HFFc6 (cell line): ENCODE measurements around the gene SLC6A18. TPM values are rescaled to one million over a fixed set of nuclear protein-coding genes. Genes with fewer than 3 reads are reported as not detected.

ENCODE experiments used
- DNase-seq: peaks from one replicate; pipeline ENCODE4 v3.0.0-alpha.2; 2018
- H3K27ac Mint-ChIP-seq: 2 replicates; pipeline ENCODE4 v1.8.0; 2020; ENCODE audit warnings: mild to moderate bottlenecking, mixed read lengths
- H3K27me3 Mint-ChIP-seq: 2 replicates; pipeline ENCODE4 v1.8.0; 2021; ENCODE audit warnings: mild to moderate bottlenecking, moderate library complexity, mixed read lengths; ENCODE audit not compliant: insufficient read depth
- H3K36me3 Mint-ChIP-seq: 2 replicates; pipeline ENCODE4 v1.8.0; 2021; ENCODE audit warnings: low read depth, mixed read lengths
- H3K4me1 Mint-ChIP-seq: 2 replicates; pipeline ENCODE4 v1.8.0; 2020; ENCODE audit warnings: low read depth, mixed read lengths
- H3K4me3 Mint-ChIP-seq: 2 replicates; pipeline ENCODE4 v1.8.0; 2020; ENCODE audit warnings: mild to moderate bottlenecking, moderate library complexity, mixed read lengths
- H3K9me3 Mint-ChIP-seq: 2 replicates; pipeline ENCODE4 v1.8.0; 2020; ENCODE audit warnings: mild to moderate bottlenecking, mixed read lengths
- total RNA-seq, 6 experiments: library from RNA; stranded (reverse); fragmentation: NEBNext Ultra II Directional; extraction: Animal tissue kit (Norgen Biotek cat#: 25700); gene quantifications; 2 replicates in 1 of 6; 3 replicates in 5 of 6; pipeline ENCODE4 v1.2.3, GENCODE V29; 2021
- TF ChIP-seq, protein P1 (sequence below): fragments of 200-600 bp; sonication (generic); IDR thresholded peaks from 2 replicates; pipeline ENCODE4 v1.5.0; 2021; ENCODE audit warnings: antibody characterized with exemption, mild to moderate bottlenecking

SLC6A18 gene
- total RNA-seq, 6 experiments from 2014 or later, result not detected

GRCh38 chr5:1182360-1182632, 42.9 kb upstream of the SLC6A18 start:
- Mint-ChIP-seq H3K27ac (no peak overlapping the region), H3K36me3 (no peaks in the 10 kb centered on the region), H3K4me1 (no peaks in the 10 kb centered on the region), H3K27me3 (peaks cover 9% of the 10 kb centered on the region), H3K4me3 (no peak overlapping the region), H3K9me3 (no peaks in the 10 kb centered on the region)
- TF ChIP-seq, protein P1, sequence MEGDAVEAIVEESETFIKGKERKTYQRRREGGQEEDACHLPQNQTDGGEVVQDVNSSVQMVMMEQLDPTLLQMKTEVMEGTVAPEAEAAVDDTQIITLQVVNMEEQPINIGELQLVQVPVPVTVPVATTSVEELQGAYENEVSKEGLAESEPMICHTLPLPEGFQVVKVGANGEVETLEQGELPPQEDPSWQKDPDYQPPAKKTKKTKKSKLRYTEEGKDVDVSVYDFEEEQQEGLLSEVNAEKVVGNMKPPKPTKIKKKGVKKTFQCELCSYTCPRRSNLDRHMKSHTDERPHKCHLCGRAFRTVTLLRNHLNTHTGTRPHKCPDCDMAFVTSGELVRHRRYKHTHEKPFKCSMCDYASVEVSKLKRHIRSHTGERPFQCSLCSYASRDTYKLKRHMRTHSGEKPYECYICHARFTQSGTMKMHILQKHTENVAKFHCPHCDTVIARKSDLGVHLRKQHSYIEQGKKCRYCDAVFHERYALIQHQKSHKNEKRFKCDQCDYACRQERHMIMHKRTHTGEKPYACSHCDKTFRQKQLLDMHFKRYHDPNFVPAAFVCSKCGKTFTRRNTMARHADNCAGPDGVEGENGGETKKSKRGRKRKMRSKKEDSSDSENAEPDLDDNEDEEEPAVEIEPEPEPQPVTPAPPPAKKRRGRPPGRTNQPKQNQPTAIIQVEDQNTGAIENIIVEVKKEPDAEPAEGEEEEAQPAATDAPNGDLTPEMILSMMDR, result no peak
- no peak for DNase-seq

DNA sequence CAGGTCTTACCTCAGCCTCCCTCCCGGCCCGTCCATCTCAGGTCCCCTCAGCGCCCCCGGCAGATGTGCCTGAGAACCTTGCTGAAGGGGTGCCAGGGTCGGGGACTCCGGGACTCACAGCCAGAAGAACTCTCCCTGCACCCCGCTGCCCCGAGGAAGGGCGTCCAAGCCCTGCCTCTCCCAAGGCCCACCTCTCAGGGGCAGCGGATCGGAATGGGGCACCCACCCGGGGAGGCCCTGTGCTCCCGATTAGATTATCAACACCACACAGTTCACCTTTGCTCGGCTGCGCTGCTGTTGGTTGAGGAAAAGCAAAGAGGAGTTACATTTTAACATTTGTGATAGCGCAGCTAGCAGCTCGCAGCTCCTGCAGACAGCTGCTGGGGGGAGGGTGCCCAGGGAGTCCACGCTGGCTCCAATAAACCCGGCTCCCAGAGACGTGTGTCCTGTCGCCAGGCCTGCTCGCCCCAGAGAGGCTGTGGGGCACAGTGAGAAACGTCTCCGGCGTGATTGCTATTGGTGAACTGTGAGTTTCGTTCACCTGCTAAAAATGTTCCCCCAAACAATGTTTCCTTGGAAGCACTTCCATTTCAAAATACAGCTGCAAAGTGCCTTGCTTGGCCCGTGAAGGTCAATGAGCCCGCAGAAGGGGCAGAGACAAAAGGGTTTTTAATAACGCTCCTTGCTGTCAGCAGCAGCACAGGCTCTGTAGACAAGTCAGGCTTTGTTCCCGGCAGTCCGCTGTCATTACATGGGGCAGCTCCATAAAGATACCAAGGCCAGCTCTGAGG, 42.4 kb upstream of the SLC6A18 start:
- no peak overlapping the region for H3K27ac Mint-ChIP-seq
- H3K9me3 Mint-ChIP-seq, result no peaks in the 10 kb centered on the region
- H3K36me3 Mint-ChIP-seq, result no peaks in the 10 kb centered on the region
- H3K27me3 Mint-ChIP-seq, result peaks cover 9% of the 10 kb centered on the region
- no peak overlapping the region for H3K4me3 Mint-ChIP-seq
- no peaks in the 10 kb centered on the region for H3K4me1 Mint-ChIP-seq
- TF ChIP-seq, protein P1, result no peak
- DNase-seq, result no peak

DNA sequence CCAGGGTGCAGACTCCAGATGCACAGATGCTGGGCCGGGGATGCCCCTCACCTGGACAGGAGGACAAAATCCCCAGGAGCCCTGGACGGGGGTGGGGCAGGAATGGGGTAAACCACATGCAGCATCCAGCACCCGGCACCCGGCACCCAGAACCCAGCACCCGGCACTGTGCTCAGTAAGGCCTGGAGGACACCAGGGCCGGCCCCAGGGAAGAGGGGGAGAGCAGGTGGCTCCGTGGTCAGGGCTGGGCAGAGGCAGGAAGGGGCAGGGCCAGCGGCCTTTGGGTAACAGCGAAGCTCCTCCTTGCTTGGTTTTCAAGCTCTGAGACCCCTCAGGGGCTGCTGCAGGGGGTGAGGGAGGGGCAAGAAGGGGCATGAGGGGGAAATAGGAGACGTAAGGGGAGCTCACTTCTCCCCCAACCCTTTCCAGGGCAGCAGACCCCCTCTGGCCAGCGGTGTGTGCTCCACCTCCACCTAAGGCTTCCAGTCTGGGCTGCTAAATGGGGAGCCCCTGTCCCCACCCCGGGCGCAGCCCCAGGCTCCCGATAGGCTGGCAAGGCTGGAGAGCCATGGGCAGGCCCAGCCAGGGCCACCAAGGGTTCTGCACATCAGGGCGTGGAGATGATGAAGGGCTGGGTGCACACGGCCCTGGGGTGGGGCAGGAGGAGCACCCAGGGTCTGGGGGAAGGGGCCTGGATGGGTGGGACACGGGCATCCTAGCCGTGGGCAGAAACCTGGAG, 41.6 kb upstream of the SLC6A18 start:
- TF ChIP-seq, protein P1, result no peak
- H3K4me1 Mint-ChIP-seq, result no peaks in the 10 kb centered on the region
- no peak overlapping the region for H3K27ac Mint-ChIP-seq
- no peak for DNase-seq
- no peaks in the 10 kb centered on the region for H3K36me3 Mint-ChIP-seq
- no peaks in the 10 kb centered on the region for H3K9me3 Mint-ChIP-seq
- H3K4me3 Mint-ChIP-seq, result no peak overlapping the region
- H3K27me3 Mint-ChIP-seq, result peaks cover 9% of the 10 kb centered on the region

GRCh38 chr5:1184163-1184470, 41.1 kb upstream of the SLC6A18 start:
- TF ChIP-seq, protein P1, result no peak
- Mint-ChIP-seq H3K4me3 (no peak overlapping the region), H3K4me1 (no peaks in the 10 kb centered on the region), H3K9me3 (no peaks in the 10 kb centered on the region), H3K27ac (no peak overlapping the region), H3K36me3 (no peaks in the 10 kb centered on the region), H3K27me3 (peaks cover 12% of the 10 kb centered on the region)
- no peak for DNase-seq

- Mint-ChIP-seq H3K4me3 (no peak overlapping the region), H3K27ac (no peak overlapping the region), H3K36me3 (no peaks in the 10 kb centered on the region), H3K4me1 (no peaks in the 10 kb centered on the region), H3K27me3 (peaks cover 15% of the 10 kb centered on the region), H3K9me3 (no peaks in the 10 kb centered on the region)
- TF ChIP-seq, protein P1, result no peak
- DNase-seq, result no peak
Observed at GRCh38 chr5:1184481-1184880, 40.7 kb upstream of the SLC6A18 start.
